HepG2 (cell line): Measurements from ENCODE around the gene TAS1R3. TPM values are rescaled to one million over a fixed set of nuclear protein-coding genes. Genes with fewer than 3 reads are reported as not detected.

ENCODE experiments used
- ESRRA ChIP-seq: sonication (generic); formaldehyde crosslinking; IDR thresholded peaks from 2 replicates; pipeline ENCODE4 v1.5.1; 2020; ENCODE audit warnings: mild to moderate bottlenecking, low read depth, missing genetic modification reagents
- HDAC2 ChIP-seq: sonication (generic); formaldehyde crosslinking; IDR thresholded peaks from 2 replicates; pipeline ENCODE4 v1.4.0; 2020; ENCODE audit warnings: missing genetic modification reagents
- HOXD1 ChIP-seq: sonication (generic); formaldehyde crosslinking; IDR thresholded peaks from 2 replicates; pipeline ENCODE4 v1.5.0; 2020; ENCODE audit warnings: missing genetic modification reagents
- JDP2 ChIP-seq: sonication (generic); formaldehyde crosslinking; IDR thresholded peaks from 2 replicates; pipeline ENCODE4 v1.8.1; 2022; ENCODE audit warnings: missing genetic modification reagents, borderline replicate concordance
- MIER3 ChIP-seq: IDR thresholded peaks from 2 replicates; pipeline ENCODE4 v1.6.1; 2016; ENCODE audit warnings: missing compliant biosample characterization, borderline replicate concordance
- MZF1 ChIP-seq: sonication (generic); formaldehyde crosslinking; IDR thresholded peaks from 2 replicates; pipeline ENCODE4 v1.8.1; 2023; ENCODE audit warnings: mild to moderate bottlenecking, missing genetic modification reagents, borderline replicate concordance
- NFE2 ChIP-seq: sonication (generic); formaldehyde crosslinking; IDR thresholded peaks from 2 replicates; pipeline ENCODE4 v1.4.0; 2020; ENCODE audit warnings: missing genetic modification reagents
- PHF8 ChIP-seq: sonication (generic); formaldehyde crosslinking; IDR thresholded peaks from 2 replicates; pipeline ENCODE4 v1.5.0; 2020; ENCODE audit warnings: missing genetic modification reagents
- SAP130 ChIP-seq: IDR thresholded peaks from 2 replicates; pipeline ENCODE4 v1.6.1; 2016; ENCODE audit warnings: low read depth
- SMC3 ChIP-seq: IDR thresholded peaks from 2 replicates; pipeline ENCODE4 v1.6.1; 2011; ENCODE audit warnings: low read length, improper control_type of control experiment
- SMYD3 ChIP-seq: sonication (generic); formaldehyde crosslinking; IDR thresholded peaks from 2 replicates; pipeline ENCODE4 v1.8.1; 2023; ENCODE audit warnings: mild to moderate bottlenecking, missing genetic modification reagents
- SNAI1 ChIP-seq: sonication (generic); formaldehyde crosslinking; IDR thresholded peaks from 2 replicates; pipeline ENCODE4 v1.5.0; 2020; ENCODE audit warnings: mild to moderate bottlenecking, missing genetic modification reagents, borderline replicate concordance
- TRIM24 ChIP-seq: sonication (generic); formaldehyde crosslinking; IDR thresholded peaks from 2 replicates; pipeline ENCODE4 v1.8.0; 2022; ENCODE audit warnings: mild to moderate bottlenecking, missing genetic modification reagents
- TSC22D2 ChIP-seq: sonication (generic); formaldehyde crosslinking; IDR thresholded peaks from 2 replicates; pipeline ENCODE4 v1.5.1; 2020; ENCODE audit warnings: missing genetic modification reagents, mild to moderate bottlenecking, borderline replicate concordance
- ZBTB42 ChIP-seq: sonication (generic); formaldehyde crosslinking; IDR thresholded peaks from 2 replicates; pipeline ENCODE4 v1.5.0; 2020; ENCODE audit warnings: mild to moderate bottlenecking, missing genetic modification reagents
- ZEB1 ChIP-seq: IDR thresholded peaks from 2 replicates; pipeline ENCODE4 v1.6.1; 2012; ENCODE audit warnings: mild to moderate bottlenecking, low read depth, inconsistent platforms; ENCODE audit not compliant: insufficient replicate concordance
- ZFP1 ChIP-seq: IDR thresholded peaks from 2 replicates; pipeline ENCODE4 v1.6.1; 2016
- ZMYM2 ChIP-seq: sonication (generic); formaldehyde crosslinking; IDR thresholded peaks from 2 replicates; pipeline ENCODE4 v1.8.0; 2022; ENCODE audit warnings: mild to moderate bottlenecking, missing genetic modification reagents
- ZNF205 ChIP-seq: IDR thresholded peaks from 2 replicates; pipeline ENCODE4 v1.6.1; 2018; ENCODE audit warnings: missing biosample characterization, missing genetic modification reagents
- ZNF24 ChIP-seq: fragments of 450-650 bp; IDR thresholded peaks from 2 replicates; pipeline ENCODE4 v1.6.1; 2017; ENCODE audit warnings: antibody characterized with exemption, mild to moderate bottlenecking
- ZNF256 ChIP-seq: sonication (generic); formaldehyde crosslinking; conservative IDR thresholded peaks from 2 replicates; pipeline ENCODE4 v1.4.0; 2020; ENCODE audit warnings: missing genetic modification reagents
- ZNF367 ChIP-seq: sonication (generic); formaldehyde crosslinking; IDR thresholded peaks from 2 replicates; pipeline ENCODE4 v1.4.0; 2020; ENCODE audit warnings: missing genetic modification reagents, borderline replicate concordance
- ZNF44 ChIP-seq: sonication (generic); formaldehyde crosslinking; IDR thresholded peaks from 2 replicates; pipeline ENCODE4 v1.5.1; 2020; ENCODE audit warnings: mild to moderate bottlenecking, missing genetic modification reagents
- ZNF737 ChIP-seq: sonication (generic); formaldehyde crosslinking; IDR thresholded peaks from 2 replicates; pipeline ENCODE4 v1.5.0; 2020; ENCODE audit warnings: missing genetic modification reagents, mild to moderate bottlenecking, borderline replicate concordance
- ZNF841 ChIP-seq: sonication (generic); formaldehyde crosslinking; IDR thresholded peaks from 2 replicates; pipeline ENCODE4 v1.8.1; 2023; ENCODE audit warnings: missing genetic modification reagents, borderline replicate concordance
- polyA plus RNA-seq, 8 experiments: library from polyadenylated mRNA; depleted of rRNA in 3 of 8; stranded (reverse) in 7 of 8; unstranded in 1 of 8; fragments of >200 nt; fragmentation: Illumina TruSeq in 4 of 8; extraction: Trizol in 4 of 8; gene quantifications; 2 replicates each; pipeline versions ENCODE4 v1.2.1 to v1.2.3, GENCODE V29; 2011 to 2016; ENCODE audit warnings: low read depth in 4 of 8, missing spikeins in 1 of 8, mixed read lengths in 1 of 8; ENCODE audit not compliant: insufficient read depth in 1 of 8
- total RNA-seq, 5 experiments: library from RNA; depleted of rRNA; stranded (reverse); fragments of >200 nt; fragmentation: Illumina TruSeq; extraction: Trizol; gene quantifications; 2 replicates each; pipeline ENCODE4 v1.2.3, GENCODE V29; 2016; ENCODE audit warnings: low read depth in 1 of 5
- TF ChIP-seq, protein P1 (sequence below): sonication (generic); formaldehyde crosslinking; conservative IDR thresholded peaks from 2 replicates; pipeline ENCODE4 v1.5.0; 2020; ENCODE audit warnings: missing genetic modification reagents
- TF ChIP-seq, protein P2 (sequence below): sonication (generic); formaldehyde crosslinking; conservative IDR thresholded peaks from 2 replicates; pipeline ENCODE4 v1.4.0; 2020; ENCODE audit warnings: mild to moderate bottlenecking, missing genetic modification reagents, moderate library complexity

TAS1R3 gene
- total and polyA plus RNA-seq, 2 of the 13 experiments (the other 11 are each of a cell fraction or from before 2014, with no cell fraction given): 0.13 to 0.15 TPM

DNA sequence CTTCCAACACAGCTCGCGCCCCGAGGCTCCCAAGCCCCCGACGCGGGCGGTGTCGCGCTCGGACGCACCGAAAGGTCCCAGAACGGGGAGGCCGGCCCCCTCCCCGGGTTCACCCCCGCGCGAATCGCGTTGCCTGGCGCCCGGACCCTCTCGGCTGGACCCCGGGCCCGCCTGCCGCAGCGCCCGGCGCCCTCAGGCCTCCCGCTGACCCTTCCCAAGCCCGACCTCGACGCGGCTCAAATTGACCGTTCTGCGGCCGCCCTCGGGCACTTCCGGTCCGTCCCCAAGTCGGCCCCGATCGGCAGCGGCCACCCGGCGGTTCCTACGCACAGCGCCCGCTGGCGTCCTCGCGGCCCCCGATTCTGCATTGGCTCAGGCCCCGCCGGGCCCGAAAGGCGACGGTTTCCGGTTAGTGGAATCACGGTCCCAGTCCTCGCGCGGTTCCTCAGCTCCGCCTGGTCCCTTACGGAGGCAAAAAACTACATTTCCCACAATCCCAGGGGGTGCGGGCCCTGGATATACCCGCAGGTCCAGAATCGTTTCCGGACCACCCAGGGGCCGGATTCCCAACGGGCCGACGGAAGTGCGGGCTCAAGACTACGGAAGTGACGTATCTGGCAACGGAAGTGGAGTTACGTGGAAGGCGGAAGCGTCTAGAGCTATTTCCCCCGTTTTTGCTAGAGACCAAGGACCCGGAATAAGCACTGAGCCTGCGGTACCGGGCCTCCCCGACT is 44.0 kb downstream of the TAS1R3 start, which contains the start of gene AURKAIP1 (continued):
- no peak for TF ChIP-seq ZNF737 (CRISPR knock-in tag)
- TF ChIP-seq, protein P1, sequence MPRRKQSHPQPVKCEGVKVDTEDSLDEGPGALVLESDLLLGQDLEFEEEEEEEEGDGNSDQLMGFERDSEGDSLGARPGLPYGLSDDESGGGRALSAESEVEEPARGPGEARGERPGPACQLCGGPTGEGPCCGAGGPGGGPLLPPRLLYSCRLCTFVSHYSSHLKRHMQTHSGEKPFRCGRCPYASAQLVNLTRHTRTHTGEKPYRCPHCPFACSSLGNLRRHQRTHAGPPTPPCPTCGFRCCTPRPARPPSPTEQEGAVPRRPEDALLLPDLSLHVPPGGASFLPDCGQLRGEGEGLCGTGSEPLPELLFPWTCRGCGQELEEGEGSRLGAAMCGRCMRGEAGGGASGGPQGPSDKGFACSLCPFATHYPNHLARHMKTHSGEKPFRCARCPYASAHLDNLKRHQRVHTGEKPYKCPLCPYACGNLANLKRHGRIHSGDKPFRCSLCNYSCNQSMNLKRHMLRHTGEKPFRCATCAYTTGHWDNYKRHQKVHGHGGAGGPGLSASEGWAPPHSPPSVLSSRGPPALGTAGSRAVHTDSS (CRISPR knock-in tag): no peak
- TF ChIP-seq ZBTB42 (CRISPR knock-in tag): peak; percentile 77; the same call in 1 of the 2 replicates
- TF ChIP-seq ZNF841 (CRISPR knock-in tag): no peak
- peak; percentile 92; the same call in 1 of the 2 replicates for TF ChIP-seq ZFP1 (CRISPR knock-in tag)
- peak; percentile 87; the same call in 1 of the 2 replicates for TF ChIP-seq MIER3 (CRISPR knock-in tag)
- 0 out of 2 replicates have a peak, but pooled peaks have one; percentile 62 for TF ChIP-seq ZNF367 (CRISPR knock-in tag)
- peak; percentile 94; the same call in 1 of the 2 replicates for TF ChIP-seq TSC22D2 (CRISPR knock-in tag)
- TF ChIP-seq ZNF256 (CRISPR knock-in tag): no peak
- peak; percentile 95 for TF ChIP-seq HDAC2 (CRISPR knock-in tag)
- TF ChIP-seq SAP130 (CRISPR knock-in tag): peak; percentile 91
- TF ChIP-seq SNAI1 (CRISPR knock-in tag): no peak
- TF ChIP-seq SMC3: no peak; the same call in 1 of the 2 replicates
- TF ChIP-seq PHF8 (CRISPR knock-in tag): peak; percentile 88
- TF ChIP-seq TRIM24 (CRISPR knock-in tag): no peak
- TF ChIP-seq ZNF205 (CRISPR knock-in tag): peak; percentile 94
- peak; percentile 66 for TF ChIP-seq ZEB1
- peak; percentile 85; the same call in 1 of the 2 replicates for TF ChIP-seq ZNF44 (CRISPR knock-in tag)
- no peak for TF ChIP-seq NFE2
- TF ChIP-seq, protein P2, sequence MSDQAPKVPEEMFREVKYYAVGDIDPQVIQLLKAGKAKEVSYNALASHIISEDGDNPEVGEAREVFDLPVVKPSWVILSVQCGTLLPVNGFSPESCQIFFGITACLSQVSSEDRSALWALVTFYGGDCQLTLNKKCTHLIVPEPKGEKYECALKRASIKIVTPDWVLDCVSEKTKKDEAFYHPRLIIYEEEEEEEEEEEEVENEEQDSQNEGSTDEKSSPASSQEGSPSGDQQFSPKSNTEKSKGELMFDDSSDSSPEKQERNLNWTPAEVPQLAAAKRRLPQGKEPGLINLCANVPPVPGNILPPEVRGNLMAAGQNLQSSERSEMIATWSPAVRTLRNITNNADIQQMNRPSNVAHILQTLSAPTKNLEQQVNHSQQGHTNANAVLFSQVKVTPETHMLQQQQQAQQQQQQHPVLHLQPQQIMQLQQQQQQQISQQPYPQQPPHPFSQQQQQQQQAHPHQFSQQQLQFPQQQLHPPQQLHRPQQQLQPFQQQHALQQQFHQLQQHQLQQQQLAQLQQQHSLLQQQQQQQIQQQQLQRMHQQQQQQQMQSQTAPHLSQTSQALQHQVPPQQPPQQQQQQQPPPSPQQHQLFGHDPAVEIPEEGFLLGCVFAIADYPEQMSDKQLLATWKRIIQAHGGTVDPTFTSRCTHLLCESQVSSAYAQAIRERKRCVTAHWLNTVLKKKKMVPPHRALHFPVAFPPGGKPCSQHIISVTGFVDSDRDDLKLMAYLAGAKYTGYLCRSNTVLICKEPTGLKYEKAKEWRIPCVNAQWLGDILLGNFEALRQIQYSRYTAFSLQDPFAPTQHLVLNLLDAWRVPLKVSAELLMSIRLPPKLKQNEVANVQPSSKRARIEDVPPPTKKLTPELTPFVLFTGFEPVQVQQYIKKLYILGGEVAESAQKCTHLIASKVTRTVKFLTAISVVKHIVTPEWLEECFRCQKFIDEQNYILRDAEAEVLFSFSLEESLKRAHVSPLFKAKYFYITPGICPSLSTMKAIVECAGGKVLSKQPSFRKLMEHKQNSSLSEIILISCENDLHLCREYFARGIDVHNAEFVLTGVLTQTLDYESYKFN (CRISPR knock-in tag): peak; percentile 77
- peak; percentile 82; the same call in 1 of the 2 replicates for TF ChIP-seq ZNF24
- peak; percentile 80; the same call in 1 of the 2 replicates for TF ChIP-seq ESRRA (CRISPR knock-in tag)
- TF ChIP-seq ZMYM2 (CRISPR knock-in tag): no peak
- TF ChIP-seq HOXD1 (CRISPR knock-in tag): peak; percentile 87
- TF ChIP-seq MZF1 (CRISPR knock-in tag): no peak
- no peak for TF ChIP-seq JDP2 (CRISPR knock-in tag)
- TF ChIP-seq SMYD3 (CRISPR knock-in tag): no peak
